Muscle of back (tissue), 11 donors: ENCODE results near the gene CNKSR3. TPM values are rescaled to one million over a fixed set of nuclear protein-coding genes. Genes with fewer than 3 reads are reported as not detected.
A peak's percentile ranks its signal among the peaks of the same experiment; 100 is the strongest.

Experiments
- DNase-seq, 3 donors: peaks; one replicate each; pipeline versions ENCODE4 v3.0.0 to v3.0.0-alpha.2; 2013
- polyA plus RNA-seq, 10 donors: library from polyadenylated mRNA; unstranded; fragments of 120-200 nt; gene quantifications; one replicate each; pipeline ENCODE4 v1.2.1, GENCODE V29; 2013; ENCODE audit not compliant: insufficient read length in 10 of 10

The CNKSR3 gene
- polyA plus RNA-seq, 10 donors = 13.4 to 20.2 (median 17.3) TPM

- no peak for DNase-seq
Observed at GRCh38 chr6:154504865-154505449, 5.5 kb downstream of the CNKSR3 start.

- no peak for DNase-seq
Observed at GRCh38 chr6:154504102-154504501, 6.4 kb downstream of the CNKSR3 start.

- DNase-seq = no peak
Observed at GRCh38 chr6:154503658-154504057, 6.8 kb downstream of the CNKSR3 start.

GRCh38 chr6:154502553-154502952 is 7.9 kb downstream of the CNKSR3 start:
- DNase-seq = no peak

- no peak for DNase-seq
Observed at GRCh38 chr6:154501578-154501868, 9.0 kb downstream of the CNKSR3 start.

GRCh38 chr6:154500769-154501577 is 9.5 kb downstream of the CNKSR3 start:
- peak in 1 of 3 donors; percentile 60 for DNase-seq

GRCh38 chr6:154499855-154500589 is 10.5 kb downstream of the CNKSR3 start:
- no peak for DNase-seq

- DNase-seq = no peak
Observed at GRCh38 chr6:154498340-154498934, 12.0 kb downstream of the CNKSR3 start.

- no peak for DNase-seq
Observed at GRCh38 chr6:154496793-154497517, 13.5 kb downstream of the CNKSR3 start.

- DNase-seq = no peak
Observed at GRCh38 chr6:154496186-154496585, 14.3 kb downstream of the CNKSR3 start.

GRCh38 chr6:154494592-154495311 is 15.7 kb downstream of the CNKSR3 start:
- no peak for DNase-seq

- no peak for DNase-seq
Observed at GRCh38 chr6:154491567-154492470, 18.7 kb downstream of the CNKSR3 start.

- no peak for DNase-seq
Observed at GRCh38 chr6:154489822-154490221, 20.7 kb downstream of the CNKSR3 start.

- DNase-seq = no peak
Observed at GRCh38 chr6:154488802-154489437, 21.6 kb downstream of the CNKSR3 start.

GRCh38 chr6:154488248-154488593 is 22.3 kb downstream of the CNKSR3 start:
- no peak for DNase-seq

GRCh38 chr6:154487367-154488247 is 22.9 kb downstream of the CNKSR3 start:
- DNase-seq = no peak

GRCh38 chr6:154485815-154486214 is 24.7 kb downstream of the CNKSR3 start:
- no peak for DNase-seq

GRCh38 chr6:154484942-154485341 is 25.5 kb downstream of the CNKSR3 start:
- DNase-seq = no peak

- peak in 2 of 3 donors; percentile 66 to 85 for DNase-seq
Observed at GRCh38 chr6:154482858-154483257, 27.6 kb downstream of the CNKSR3 start.
